Metanephros (tissue), 2 donors: ENCODE results near the gene EAPP. TPM values are rescaled to one million over a fixed set of nuclear protein-coding genes. Genes with fewer than 3 reads are reported as not detected.

Experiments
- small RNA-seq: library from RNA; depleted of rRNA; stranded (forward); fragments of <200 nt; gene quantifications from one replicate; pipeline ENCODE3, GENCODE V24; 2014; ENCODE audit warnings: low replicate concordance
- total RNA-seq: library from RNA; depleted of rRNA; stranded (reverse); fragments of >200 nt; gene quantifications from one replicate; pipeline ENCODE4 v1.2.3, GENCODE V29; 2014

Gene EAPP, protein sequence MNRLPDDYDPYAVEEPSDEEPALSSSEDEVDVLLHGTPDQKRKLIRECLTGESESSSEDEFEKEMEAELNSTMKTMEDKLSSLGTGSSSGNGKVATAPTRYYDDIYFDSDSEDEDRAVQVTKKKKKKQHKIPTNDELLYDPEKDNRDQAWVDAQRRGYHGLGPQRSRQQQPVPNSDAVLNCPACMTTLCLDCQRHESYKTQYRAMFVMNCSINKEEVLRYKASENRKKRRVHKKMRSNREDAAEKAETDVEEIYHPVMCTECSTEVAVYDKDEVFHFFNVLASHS
- total RNA-seq: 47.3 TPM

DNA sequence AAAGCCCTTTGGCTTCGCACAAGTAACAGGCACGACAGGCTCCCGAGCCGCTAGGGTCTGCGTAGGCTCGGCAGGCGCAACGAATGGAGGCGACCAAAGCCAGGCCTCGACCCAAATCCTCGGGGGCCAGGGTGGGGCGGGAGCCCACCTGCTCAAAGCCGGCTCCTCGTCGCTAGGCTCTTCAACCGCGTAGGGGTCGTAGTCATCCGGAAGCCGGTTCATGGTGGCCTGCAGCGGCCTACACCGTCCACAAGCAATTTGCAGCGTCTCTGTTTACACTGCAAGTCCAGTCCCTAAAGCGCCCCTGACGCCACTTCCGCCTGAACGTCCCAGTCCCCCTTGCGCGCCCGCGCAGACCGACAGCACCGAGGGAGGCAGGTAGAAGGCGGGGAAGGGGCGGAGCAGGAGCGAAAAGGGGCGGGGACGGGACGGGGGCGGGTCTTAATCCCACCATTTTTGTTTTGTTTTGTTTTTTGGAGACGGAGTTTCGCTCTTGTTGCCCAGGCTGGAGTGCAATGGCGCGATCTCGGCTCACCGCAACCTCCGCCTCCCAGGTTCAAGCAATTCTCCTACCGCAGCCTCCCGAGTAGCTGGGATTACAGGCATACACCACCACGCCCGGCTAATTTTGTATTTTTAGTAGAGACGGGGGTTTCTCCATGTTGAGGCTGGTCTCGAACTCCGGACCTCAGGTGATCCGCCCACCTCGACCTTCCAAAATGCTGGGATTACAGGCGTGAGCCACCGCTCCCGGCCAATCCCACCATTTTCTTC is at the start of gene EAPP:
EAPP (minus strand) TSS at position 295 of the 774 bp plus-strand sequence; CDS start at position 222, 73 bp downstream.

Small RNA genes lying within 50 kb of the gene (small RNA-seq; reads per million reads assigned to genes)
- gene RNU1-27P (not detected), gene RNU1-28P (not detected)

Other genes starting within 250 kb of the EAPP start
- gene SPTSSA, start 77.5 kb downstream of the EAPP start, total RNA-seq: 13.4 TPM
- gene SNX6, start 90.4 kb upstream of the EAPP start, total RNA-seq: 77.0 TPM
- 72.3 TPM for gene CFL2, start 174.9 kb upstream of the EAPP start, total RNA-seq